GM18951 (cell line): ENCODE results near the gene CTBP2.

Experiments used
- POLR2A ChIP-seq: IDR thresholded peaks from 4 replicates; pipeline ENCODE4 v1.6.1; 2011; ENCODE audit warnings: mild to moderate bottlenecking; ENCODE audit not compliant: insufficient read length, insufficient read depth; ENCODE audit errors: extremely low read depth
- in situ Hi-C: fragments of 300-500 bp; cut with MboI; formaldehyde crosslinking; loops from one replicate; pipeline ENCODE4 v1.12.0; 2022; ENCODE audit warnings: low sequenced_read_pairs, mixed read lengths, inconsistent platforms; ENCODE audit not compliant: unreplicated experiment

The CTBP2 gene

DNA sequence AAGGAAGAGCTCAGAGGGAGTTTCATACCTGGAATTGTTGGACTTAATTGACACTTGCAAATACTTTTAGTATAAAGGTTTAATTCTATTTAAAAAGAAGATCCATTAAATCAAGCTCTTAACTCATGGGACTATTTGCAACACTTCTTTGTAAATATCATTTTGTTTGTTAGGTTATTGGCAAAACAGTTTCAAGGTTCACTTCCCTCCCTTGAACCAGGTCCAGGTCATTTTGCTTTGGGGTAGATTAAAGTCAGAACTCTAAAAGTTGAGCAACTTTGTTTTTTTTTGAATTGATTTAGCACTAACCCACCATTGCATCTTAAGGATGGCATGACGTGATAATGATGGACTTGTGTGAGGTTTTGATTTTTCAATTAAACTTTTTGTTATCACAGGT, 172.6 kb downstream of the CTBP2 start:
- in situ Hi-C loops: no loop called here
- no peak for TF ChIP-seq POLR2A

DNA sequence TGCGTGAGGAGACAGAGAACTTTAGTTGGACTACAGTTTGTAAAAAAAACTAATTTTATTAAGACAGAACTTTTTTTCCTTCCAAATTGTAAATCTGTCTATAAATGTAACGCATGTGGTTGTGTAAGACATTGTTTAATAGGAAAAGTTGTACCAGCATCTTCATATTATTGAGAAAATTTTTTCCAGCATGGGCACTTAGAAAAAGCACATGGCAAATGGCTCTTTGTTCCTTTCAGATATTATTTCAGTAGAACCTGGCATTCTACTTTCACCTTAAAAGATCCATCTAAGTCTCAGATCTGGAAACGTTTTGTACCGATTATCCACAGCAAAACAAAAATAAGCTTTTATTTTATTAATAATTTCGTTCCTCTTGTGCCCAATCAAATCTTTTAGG, 175.2 kb downstream of the CTBP2 start:
- in situ Hi-C loops: no loop called here
- TF ChIP-seq POLR2A: no peak

DNA sequence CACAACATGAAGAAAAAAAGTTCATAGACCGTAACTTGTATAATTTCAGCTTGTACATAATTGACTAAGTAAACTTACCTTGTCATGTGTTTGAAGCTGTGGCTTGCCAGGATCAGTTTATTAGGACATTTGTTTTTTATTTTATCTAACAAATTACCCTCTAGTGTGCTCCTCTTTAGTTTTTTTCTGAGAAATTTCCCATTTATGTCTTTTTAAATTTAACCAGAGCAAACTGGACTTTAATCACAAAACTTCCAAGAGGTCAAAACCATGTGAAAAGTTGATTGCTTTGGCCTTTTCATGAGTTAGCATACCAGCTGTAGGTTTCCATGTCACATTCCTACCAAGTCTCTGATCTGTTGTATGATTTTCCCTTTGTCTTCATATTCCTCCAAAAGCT, 176.0 kb downstream of the CTBP2 start:
- in situ Hi-C loops: no loop called here
- TF ChIP-seq POLR2A: no peak

DNA sequence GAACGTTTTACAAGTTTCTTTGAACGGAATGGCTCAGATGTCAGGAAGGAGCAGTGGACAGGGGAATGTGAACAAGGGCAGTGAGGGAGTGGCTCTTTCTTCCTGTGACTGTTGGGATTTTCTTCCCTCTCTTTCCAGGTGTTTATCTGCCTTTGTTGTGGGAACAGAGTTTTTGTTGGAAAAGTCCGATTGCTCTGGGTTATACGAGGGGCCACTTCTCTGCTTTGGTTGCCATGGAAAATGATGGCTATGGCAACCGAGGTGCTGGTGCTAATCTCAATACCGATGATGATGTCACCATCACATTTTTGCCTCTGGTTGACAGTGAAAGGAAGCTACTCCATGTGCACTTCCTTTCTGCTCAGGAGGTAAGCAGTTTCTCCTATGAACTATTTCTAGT, 177.0 kb downstream of the CTBP2 start:
- TF ChIP-seq POLR2A: no peak
- in situ Hi-C loops: no loop called here

DNA sequence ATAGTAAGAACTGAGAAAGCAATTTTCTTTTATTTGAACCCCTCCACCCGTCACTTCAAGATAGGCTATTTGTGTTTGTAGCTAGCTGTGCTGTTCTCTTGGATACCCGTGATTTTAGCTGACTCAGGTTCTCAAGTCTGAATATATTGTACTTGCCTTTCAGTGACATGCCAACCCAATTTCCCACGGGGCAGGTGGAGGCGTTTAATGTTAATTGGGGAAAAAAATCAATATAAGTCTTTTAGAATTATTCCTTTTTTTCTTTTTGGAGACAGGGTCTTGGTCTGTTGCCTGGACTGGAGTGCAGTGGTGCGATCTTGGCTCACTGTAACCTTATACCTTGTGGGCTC, 182.0 kb downstream of the CTBP2 start:
- TF ChIP-seq POLR2A: no peak
- in situ Hi-C loops: no loop called here

DNA sequence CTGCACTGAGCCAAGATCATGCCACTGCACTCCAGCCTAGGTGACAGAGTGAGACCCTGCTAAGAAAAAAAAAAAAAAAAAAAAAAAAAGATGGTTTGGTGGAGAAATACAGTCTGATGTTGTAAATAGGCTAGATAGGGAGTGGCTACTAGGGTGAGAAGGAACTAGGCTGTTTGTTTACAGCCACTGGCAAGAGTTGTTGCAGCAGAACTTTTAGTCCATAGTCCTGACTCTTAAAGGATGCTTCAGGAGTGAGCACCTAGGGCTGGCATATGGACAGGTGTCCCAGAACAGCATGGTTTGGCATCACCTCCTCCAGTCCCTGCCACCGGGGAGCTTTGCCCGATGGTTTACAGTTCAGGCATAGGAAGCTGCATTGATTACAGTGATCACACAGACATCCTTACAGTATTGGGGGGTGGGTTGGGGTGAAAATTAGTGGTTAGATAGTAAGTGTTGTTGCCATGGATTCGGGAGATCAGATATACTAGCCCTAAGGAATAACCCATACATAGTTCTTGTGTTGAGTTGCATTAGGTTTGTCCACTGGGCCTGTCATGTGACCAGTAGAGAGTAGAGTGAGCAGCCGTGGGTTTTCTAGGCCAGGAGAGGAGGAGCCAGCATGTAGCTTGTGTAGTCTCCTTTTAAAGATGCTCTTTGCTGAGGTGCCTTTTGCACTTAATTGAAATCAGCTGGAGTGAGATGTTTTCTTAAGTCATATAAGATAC, 182.6 kb downstream of the CTBP2 start:
- no peak for TF ChIP-seq POLR2A
- in situ Hi-C loops: no loop called here

DNA sequence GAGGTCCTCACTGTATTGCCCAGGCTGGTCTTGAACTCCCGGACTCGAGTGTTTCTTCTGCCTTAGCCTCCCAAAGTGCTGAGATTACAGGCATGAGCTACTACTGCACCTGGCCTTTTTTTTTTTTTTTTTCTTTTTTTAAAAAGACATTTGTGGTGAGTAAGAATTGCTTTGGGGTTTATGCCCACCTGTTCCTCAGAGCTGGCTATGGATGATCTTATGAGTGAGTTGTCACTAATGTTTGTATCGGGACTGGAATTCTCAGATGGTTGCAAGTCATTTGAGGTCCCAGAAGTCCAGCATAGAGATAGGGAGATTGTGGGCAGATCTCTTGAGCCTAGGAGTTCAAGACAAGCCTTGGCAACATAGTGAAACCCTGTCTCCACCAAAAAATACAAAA, 183.2 kb downstream of the CTBP2 start:
- no peak for TF ChIP-seq POLR2A
- in situ Hi-C loops: no loop called here

DNA sequence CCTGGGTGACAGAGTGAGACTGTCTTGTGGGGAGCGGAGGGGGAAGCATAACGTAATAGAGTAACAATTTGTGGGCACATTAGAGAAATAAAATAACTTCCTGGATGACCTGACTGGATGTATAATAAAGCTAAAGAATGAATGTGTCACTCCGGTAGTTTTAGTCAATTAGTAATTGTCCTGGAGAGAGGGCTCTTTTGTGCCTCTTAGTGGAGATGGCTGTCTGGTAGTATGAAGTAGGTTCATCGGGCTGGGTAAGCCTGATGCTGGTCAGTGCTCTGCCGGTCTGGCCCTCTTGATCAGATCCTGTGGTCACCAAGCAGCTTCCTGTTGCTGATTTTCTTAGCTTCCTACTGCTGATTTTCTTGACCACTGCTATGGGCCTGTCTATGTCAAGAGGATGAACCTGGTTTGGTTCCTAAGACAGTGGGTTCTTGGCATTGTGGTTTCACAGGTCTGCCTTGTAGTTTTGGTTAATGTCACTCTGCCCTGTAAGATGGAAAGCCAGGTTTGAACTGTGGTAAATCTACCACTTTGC, 184.3 kb downstream of the CTBP2 start:
- no peak for TF ChIP-seq POLR2A
- in situ Hi-C loops: no loop called here

DNA sequence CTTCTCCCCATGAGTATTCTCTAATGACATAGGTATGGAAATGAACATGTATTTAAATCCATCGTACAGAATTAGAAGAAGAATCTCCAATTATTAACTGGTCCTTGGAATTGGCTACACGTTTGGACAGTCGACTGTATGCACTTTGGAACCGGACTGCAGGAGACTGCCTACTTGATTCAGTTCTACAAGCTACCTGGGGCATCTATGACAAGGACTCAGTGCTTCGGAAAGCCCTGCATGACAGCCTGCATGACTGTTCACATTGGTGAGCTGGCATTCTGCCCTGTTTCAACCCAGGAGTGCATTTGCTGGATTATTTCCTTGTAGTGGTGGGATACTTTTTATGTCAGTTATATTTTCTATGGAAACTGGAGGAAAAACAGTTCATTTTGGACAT, 186.2 kb downstream of the CTBP2 start:
- in situ Hi-C loops: no loop called here
- TF ChIP-seq POLR2A: no peak

DNA sequence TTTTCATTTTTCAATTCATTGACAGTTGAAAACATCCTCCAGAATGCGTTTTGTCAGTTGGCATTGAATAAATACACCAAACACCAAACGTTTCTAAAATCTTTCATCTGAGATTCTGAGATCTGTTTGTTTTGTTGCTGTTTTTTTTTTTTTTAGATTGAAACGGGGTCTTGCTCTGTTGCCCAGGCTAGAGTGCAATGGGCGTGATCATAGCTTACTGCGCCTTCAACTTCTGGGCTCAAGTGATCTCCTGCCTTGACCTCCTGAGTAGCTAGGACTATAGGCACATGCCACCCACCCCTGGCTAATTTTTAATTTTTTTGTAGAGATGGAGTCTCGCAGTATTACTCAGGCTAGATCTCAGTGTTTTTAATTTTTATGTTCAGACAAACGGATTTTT, 187.7 kb downstream of the CTBP2 start:
- TF ChIP-seq POLR2A: no peak
- in situ Hi-C loops: no loop called here

DNA sequence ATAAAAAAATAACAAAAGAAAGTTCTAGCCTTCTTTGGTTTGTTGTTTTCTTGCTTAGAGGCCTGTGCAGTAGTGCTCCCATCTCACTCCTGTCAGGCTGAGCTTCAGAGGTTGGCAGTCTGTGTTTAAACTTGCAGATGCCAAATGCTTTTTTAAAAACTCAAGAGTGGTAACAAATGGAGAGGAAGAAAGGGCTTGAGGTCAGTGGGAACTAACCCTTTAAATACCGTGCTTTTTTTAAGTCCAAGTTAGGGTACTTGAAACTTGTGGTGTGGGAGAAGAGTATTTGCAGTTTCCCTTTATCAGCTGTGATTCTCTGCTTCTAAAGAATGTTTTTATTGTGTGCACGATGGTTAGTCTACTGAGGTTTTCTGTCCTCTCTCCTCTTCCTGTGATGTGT, 189.1 kb downstream of the CTBP2 start:
- TF ChIP-seq POLR2A: no peak
- in situ Hi-C loops: no loop called here

DNA sequence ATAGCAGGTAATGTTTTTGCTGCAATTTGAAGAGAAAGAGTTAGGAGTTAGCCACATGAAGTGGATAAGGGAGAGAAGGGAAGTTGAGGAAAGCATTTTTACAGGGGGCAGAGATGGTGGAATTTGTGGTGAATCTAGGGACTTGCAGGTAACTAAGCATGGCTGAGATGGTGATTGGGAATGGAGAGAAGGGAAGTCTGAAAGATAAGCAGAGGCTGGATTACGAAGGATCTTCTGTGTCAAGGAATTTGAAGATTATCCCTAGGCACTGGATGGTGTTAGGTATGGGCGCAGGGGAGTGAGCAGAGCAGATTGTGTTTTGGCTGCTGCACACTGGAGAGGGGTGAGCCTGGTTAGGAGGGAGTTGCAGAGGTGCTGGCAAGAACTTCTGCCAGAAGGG, 193.1 kb downstream of the CTBP2 start:
- TF ChIP-seq POLR2A: no peak
- in situ Hi-C loops: no loop called here

DNA sequence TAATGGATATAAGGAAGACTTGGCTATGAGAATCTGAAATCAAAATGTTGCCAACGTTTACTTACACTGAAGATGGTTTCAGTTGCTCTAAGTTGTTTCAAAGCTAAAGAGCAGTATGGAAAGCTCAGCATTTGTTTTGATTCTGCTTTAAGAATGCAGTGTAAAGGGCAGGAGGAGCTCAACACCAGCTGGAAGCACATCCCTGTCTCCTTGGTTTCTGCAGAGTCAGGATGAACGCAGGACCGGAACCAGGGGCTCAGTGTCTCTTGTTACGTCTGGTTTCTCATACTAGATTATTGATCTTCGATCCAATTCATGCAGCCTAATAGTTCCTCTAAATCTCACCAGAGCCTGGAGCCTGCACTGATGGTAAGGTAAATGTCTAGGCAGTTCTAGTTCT, 194.4 kb downstream of the CTBP2 start:
- no peak for TF ChIP-seq POLR2A
- in situ Hi-C loops: no loop called here

DNA sequence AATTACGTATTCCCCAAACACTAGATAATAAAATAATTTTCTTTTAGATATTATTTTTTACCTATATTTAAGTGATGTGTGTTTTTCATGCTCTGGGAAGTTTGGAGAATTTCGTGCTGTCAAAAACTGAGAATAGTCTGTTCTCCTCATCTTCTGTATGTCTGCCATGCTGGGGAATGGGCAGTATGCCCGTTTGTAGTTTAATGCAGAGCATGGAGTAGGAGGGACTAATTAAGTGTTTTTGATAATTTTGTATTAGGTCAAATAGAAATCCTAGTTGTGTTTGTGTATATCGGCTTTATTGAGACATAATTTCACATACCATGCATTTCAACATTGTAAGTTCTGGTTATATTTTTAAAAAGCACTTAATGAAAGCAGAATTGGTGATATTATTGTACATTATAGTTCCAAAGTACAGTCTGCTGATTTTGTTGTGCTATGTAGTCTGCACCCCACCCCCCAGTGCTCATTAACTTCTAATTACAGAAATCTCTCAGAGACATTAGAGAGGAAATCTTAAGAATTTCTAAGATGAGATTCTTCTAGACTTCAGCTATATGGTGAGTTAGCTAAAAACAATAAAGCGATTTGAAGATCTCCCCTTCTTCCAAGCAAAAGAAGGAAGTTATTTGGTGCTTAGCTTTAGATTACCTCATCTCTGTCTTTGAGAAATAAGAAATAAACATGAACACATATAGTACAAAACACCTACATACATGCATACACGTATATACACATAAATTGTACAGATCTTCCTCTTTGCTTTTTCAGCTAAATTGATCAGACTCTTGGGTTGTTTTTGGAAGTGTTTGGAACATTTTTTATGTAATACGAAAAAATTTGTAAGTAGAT, 196.3 kb downstream of the CTBP2 start:
- in situ Hi-C loops: no loop called here
- TF ChIP-seq POLR2A: no peak
